22Rv1 (cell line): ENCODE data around the gene LRRC55.

Experiments used
- H3K27ac ChIP-seq: fragments of 450-650 bp; 2 replicates; pipeline ENCODE4 v1.5.1; 2017
- ZFX ChIP-seq: fragments of 450-650 bp; IDR thresholded peaks from 2 replicates; pipeline ENCODE4 v1.6.1; 2017; ENCODE audit warnings: antibody characterized with exemption, borderline replicate concordance
- TF ChIP-seq, protein P1 (sequence below): fragments of 450-650 bp; IDR thresholded peaks from 2 replicates; pipeline ENCODE4 v1.5.1; 2017; ENCODE audit warnings: mild to moderate bottlenecking

The LRRC55 gene, protein sequence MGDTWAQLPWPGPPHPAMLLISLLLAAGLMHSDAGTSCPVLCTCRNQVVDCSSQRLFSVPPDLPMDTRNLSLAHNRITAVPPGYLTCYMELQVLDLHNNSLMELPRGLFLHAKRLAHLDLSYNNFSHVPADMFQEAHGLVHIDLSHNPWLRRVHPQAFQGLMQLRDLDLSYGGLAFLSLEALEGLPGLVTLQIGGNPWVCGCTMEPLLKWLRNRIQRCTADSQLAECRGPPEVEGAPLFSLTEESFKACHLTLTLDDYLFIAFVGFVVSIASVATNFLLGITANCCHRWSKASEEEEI

DNA sequence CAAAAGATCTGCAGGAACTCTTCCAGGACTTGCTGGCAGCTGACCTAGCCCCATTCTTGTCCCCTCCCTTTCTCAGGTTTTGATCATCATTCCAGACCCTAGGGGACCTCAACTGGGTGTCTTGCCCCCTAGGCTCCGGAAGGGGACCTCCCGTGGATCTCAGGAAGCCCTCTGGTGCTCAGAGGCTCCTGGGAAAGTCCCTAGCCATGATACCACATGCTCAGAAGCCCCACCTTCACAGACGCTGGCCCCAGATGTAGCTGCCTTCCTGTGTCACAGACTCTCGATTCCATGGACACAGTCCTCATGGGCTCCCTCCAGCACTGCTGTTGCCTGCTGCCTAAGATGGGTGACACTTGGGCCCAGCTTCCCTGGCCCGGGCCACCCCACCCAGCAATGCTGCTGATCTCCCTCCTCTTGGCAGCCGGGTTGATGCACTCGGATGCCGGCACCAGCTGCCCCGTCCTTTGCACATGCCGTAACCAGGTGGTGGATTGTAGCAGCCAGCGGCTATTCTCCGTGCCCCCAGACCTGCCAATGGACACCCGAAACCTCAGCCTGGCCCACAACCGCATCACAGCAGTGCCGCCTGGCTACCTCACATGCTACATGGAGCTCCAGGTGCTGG, at the start of gene LRRC55:
Gene LRRC55 (plus strand): TSS at position 276 of the 628 bp plus-strand sequence. CDS start 70 bp downstream, at position 346.
- no peak within 1 kb of the TSS for H3K27ac ChIP-seq

DNA sequence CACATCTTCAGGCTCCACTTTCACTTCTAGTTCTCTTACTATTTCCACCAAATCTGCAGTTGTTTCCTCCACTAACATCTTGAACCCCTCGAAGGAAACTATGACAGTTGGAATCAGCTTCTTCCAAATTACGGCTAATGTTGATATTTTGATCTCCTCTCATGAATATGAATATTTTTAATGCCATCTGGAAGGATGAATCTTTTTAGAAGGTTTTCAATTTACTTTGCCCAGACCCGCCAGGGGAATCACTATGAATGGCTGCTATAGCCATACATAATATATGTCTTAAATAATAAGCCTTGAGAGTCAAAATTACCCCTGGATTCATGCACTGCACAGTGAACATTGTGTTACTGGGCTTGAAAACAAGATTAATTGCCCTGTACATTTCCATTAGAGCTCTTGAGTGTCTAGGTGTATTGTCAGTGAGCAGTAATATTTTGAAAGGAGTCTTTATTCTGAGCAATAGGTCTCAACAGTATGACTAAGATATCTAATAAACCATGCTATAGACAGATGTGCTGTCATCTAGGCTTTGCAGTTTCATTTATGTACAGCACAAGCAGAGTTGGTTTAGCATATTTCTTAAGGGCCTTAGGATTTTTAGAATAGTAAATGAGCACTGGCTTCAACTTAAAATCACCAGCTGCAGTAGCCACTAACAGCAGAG, 48.3 kb upstream of the LRRC55 start:
- no peak overlapping the region for H3K27ac ChIP-seq
- no peak for TF ChIP-seq ZFX
- TF ChIP-seq, protein P1, sequence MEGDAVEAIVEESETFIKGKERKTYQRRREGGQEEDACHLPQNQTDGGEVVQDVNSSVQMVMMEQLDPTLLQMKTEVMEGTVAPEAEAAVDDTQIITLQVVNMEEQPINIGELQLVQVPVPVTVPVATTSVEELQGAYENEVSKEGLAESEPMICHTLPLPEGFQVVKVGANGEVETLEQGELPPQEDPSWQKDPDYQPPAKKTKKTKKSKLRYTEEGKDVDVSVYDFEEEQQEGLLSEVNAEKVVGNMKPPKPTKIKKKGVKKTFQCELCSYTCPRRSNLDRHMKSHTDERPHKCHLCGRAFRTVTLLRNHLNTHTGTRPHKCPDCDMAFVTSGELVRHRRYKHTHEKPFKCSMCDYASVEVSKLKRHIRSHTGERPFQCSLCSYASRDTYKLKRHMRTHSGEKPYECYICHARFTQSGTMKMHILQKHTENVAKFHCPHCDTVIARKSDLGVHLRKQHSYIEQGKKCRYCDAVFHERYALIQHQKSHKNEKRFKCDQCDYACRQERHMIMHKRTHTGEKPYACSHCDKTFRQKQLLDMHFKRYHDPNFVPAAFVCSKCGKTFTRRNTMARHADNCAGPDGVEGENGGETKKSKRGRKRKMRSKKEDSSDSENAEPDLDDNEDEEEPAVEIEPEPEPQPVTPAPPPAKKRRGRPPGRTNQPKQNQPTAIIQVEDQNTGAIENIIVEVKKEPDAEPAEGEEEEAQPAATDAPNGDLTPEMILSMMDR: no peak

More for the DNA sequence above, at the start of gene LRRC55:
- TF ChIP-seq ZFX: no peak
- TF ChIP-seq, protein P1: no peak

DNA sequence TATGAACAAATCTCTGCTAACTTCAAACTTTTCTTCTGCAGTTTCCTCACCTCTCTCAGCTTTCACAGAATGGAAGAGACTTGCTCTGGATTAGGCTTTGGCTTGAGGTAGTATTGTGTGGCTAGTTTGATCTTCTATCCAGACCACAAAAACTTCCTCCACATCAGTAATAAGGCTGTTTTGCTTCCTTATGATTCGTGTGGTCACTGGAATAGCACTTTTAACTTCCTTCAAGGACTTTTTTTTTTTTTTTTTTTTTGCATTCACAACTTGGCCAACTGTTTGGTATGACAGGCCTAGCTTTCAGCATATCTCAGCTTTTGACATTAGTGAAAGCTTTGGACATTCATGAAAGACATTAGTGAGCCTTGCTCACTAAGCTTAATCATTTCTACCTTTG, 47.5 kb upstream of the LRRC55 start:
- TF ChIP-seq ZFX: no peak
- TF ChIP-seq, protein P1: no peak
- no peak overlapping the region for H3K27ac ChIP-seq

DNA sequence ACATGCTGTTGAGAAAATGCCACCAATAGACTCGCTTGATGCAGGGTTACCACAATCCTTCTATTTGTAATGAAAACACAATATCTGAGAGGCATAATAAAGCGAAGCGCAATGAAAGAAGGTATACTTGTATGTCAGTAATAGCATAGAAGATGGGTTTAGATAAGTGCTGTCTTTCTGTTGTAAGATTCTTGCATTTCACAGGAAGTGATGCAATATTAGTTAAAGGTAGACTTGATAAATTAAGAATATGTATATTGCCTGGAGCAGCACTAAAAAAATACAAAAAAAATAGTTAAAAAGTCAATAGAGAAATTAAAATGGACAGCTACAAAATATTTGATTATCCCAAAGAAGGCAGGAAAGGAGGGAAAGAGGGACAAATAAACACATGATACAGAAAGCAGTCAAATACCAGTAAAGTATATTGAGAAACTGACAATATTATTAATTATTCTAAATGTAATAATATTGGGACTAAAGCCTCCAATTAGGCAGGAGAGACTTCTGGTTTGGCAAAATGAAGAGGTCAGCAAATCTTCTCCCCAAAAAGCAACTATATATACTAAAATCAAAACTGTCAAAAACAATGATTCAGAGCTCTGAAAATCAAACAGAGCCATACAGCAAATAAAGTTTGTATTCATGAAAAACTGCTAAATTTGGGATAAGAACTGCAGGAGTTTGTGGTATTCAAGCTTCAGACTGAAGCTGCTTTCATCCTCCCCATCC, 46.6 kb upstream of the LRRC55 start:
- no peak overlapping the region for H3K27ac ChIP-seq
- TF ChIP-seq, protein P1: no peak
- no peak for TF ChIP-seq ZFX

DNA sequence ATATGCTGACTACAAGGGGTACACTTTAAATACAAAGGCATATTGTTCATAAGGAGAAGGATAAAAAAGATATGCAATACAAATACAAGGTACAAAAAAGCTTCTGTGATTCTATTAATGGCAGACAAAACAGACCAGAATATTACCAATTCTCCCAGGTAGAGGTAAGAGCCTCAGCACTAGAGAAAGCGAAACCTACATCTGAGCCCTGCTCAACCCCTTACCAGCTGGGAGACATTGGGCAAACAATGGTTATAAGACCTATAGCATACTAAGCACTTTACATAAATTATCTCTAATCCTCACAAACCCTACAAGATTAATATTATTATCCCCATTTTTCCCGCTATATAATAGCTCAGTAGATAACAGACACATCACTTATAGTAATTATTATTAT, 41.2 kb upstream of the LRRC55 start:
- no peak for TF ChIP-seq ZFX
- TF ChIP-seq, protein P1: no peak
- H3K27ac ChIP-seq: no peak overlapping the region

DNA sequence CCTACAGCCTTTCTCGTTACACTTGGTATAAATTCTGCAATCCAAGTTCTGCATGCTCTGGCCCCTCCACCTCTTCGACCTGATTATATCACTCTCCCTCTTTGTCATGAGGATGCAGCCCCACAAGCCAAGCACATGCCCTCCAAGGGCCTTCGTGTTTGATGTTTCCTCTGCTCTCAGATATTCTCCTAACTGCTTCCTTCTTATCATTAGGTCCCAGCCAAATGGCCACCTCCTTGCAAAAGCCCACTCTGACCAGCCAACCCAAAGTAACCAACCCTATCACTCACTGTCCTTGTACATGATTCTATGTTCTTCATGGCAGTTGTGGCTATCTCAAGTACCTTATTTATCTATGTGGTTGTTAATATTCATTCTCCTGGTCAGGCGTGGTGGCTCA, 38.3 kb upstream of the LRRC55 start:
- no peak for TF ChIP-seq ZFX
- TF ChIP-seq, protein P1: no peak
- no peak overlapping the region for H3K27ac ChIP-seq
